Thoracic aorta (tissue), 2 donors: ENCODE results near the gene SHC4. TPM values are rescaled to one million over a fixed set of nuclear protein-coding genes. Genes with fewer than 3 reads are reported as not detected.

Experiments
- ATAC-seq: fragments of 150-250 bp; one replicate; pipeline ENCODE4 v1.8.0; 2017; ENCODE audit warnings: low read depth; ENCODE audit not compliant: insufficient number of reproducible peaks, low FRiP score
- DNase-seq: peaks from one replicate; pipeline ENCODE4 v3.0.0-alpha.2; 2020; ENCODE audit warnings: low spot score
- H3K27ac ChIP-seq, 2 donors: fragments of 200-600 bp; sonication (generic); 1 replicate in 1 of 2; 2 replicates in 1 of 2; pipeline ENCODE4 v1.5.1; 2016; ENCODE audit warnings: mild to moderate bottlenecking in 2 of 2, moderate library complexity in 2 of 2
- H3K27me3 ChIP-seq: fragments of 200-600 bp; sonication (generic); replicated peaks from 2 replicates; pipeline ENCODE4 v1.6.0; 2016; ENCODE audit warnings: mild to moderate bottlenecking; ENCODE audit not compliant: insufficient read depth
- H3K36me3 ChIP-seq: fragments of 200-600 bp; sonication (generic); one replicate; pipeline ENCODE4 v1.5.1; 2016
- H3K4me1 ChIP-seq, 2 donors: fragments of 200-600 bp; sonication (generic); 1 replicate in 1 of 2; 2 replicates in 1 of 2; pipeline versions ENCODE4 v1.5.1 to v1.6.0; 2016; ENCODE audit warnings: low read depth in 2 of 2, mild to moderate bottlenecking in 1 of 2; ENCODE audit not compliant: control insufficient read depth in 1 of 2
- H3K4me3 ChIP-seq: fragments of 200-600 bp; sonication (generic); 2 replicates; pipeline ENCODE4 v1.5.1; 2016; ENCODE audit warnings: mild to moderate bottlenecking
- H3K9me3 ChIP-seq: fragments of 200-600 bp; sonication (generic); 2 replicates; pipeline ENCODE4 v1.5.1; 2016
- CTCF ChIP-seq: fragments of 200-600 bp; sonication (generic); IDR thresholded peaks from one replicate; pipeline ENCODE4 v1.5.1; 2019; ENCODE audit warnings: antibody characterized with exemption
- total RNA-seq, 2 donors: library from RNA; depleted of rRNA; stranded (reverse); fragments of >200 nt; gene quantifications; one replicate each; pipeline versions ENCODE4 v1.1.0 to v1.2.3, GENCODE V29; 2016

Gene SHC4
- total RNA-seq, 2 donors from 2014 or later, result 13.8 to 16.1 TPM

GRCh38 chr15:48811325-48811958, 152.3 kb downstream of the SHC4 start:
- DNase-seq, result no peak
- Histone ChIP-seq H3K9me3 (no peaks in the 10 kb centered on the region), H3K27ac (no peak overlapping the region), H3K4me1 (peaks cover 5 to 12% of the 10 kb centered on the region in 2 donors), H3K27me3 (no peaks in the 10 kb centered on the region), H3K36me3 (no peaks in the 10 kb centered on the region), H3K4me3 (peak overlapping the region; percentile 95)
- ATAC-seq, result no peak
- no peak for TF ChIP-seq CTCF

GRCh38 chr15:48810414-48811324, 153.1 kb downstream of the SHC4 start, which contains the start of gene CEP152:
Gene CEP152, minus strand, starts transcription at chr15:48811069. Its CDS starts 5,420 bp downstream, at chr15:48805649.
- no peak for TF ChIP-seq CTCF
- Histone ChIP-seq H3K27me3 (no peaks in the 10 kb centered on the region), H3K4me1 (peaks cover 5 to 19% of the 10 kb centered on the region in 2 donors), H3K27ac (no peak within 1 kb of the TSS), H3K36me3 (no peaks in the 10 kb centered on the region), H3K4me3 (peak within 1 kb of the TSS; percentile 95), H3K9me3 (no peaks in the 10 kb centered on the region)
- peak; percentile 100 for ATAC-seq
- DNase-seq, result peak; percentile 90

- ATAC-seq (no peak), DNase-seq (no peak)
- H3K27me3 ChIP-seq, result no peaks in the 10 kb centered on the region
- no peak for TF ChIP-seq CTCF
- H3K4me3 ChIP-seq, result no peak overlapping the region
- no peak overlapping the region for H3K27ac ChIP-seq
- peaks cover 3 to 15% of the 10 kb centered on the region in 2 donors for H3K4me1 ChIP-seq
- no peaks in the 10 kb centered on the region for H3K36me3 ChIP-seq
- H3K9me3 ChIP-seq, result no peaks in the 10 kb centered on the region
These were observed 157.6 kb downstream of the SHC4 start for GRCh38 chr15:48806151-48806550.

- no peak for DNase-seq
- H3K4me3 ChIP-seq, result no peak overlapping the region
- peaks cover 3 to 15% of the 10 kb centered on the region in 2 donors for H3K4me1 ChIP-seq
- TF ChIP-seq CTCF, result no peak
- no peaks in the 10 kb centered on the region for H3K27me3 ChIP-seq
- H3K9me3 ChIP-seq, result no peaks in the 10 kb centered on the region
- H3K27ac ChIP-seq, result no peak overlapping the region
- H3K36me3 ChIP-seq, result no peaks in the 10 kb centered on the region
- no peak for ATAC-seq
These were observed 158.1 kb downstream of the SHC4 start for GRCh38 chr15:48805591-48805990.

GRCh38 chr15:48803877-48804276, 159.8 kb downstream of the SHC4 start:
- peaks cover 0 to 7% of the 10 kb centered on the region in 2 donors for H3K4me1 ChIP-seq
- no peak overlapping the region for H3K27ac ChIP-seq
- ATAC-seq (no peak), DNase-seq (no peak)
- no peak for TF ChIP-seq CTCF
- H3K36me3 ChIP-seq, result no peaks in the 10 kb centered on the region
- no peaks in the 10 kb centered on the region for H3K9me3 ChIP-seq
- H3K4me3 ChIP-seq, result no peak overlapping the region
- no peaks in the 10 kb centered on the region for H3K27me3 ChIP-seq
